Aorta (tissue), 5 donors: ENCODE data around the gene TPP1. TPM values are rescaled to one million over a fixed set of nuclear protein-coding genes. Genes with fewer than 3 reads are reported as not detected.

Experiments
- ATAC-seq: fragments of 200-7000 bp; cut with Tn5 transposase; one replicate; pipeline ENCODE4 v1.9.1; 2022; ENCODE audit warnings: moderate library complexity; ENCODE audit not compliant: low FRiP score
- DNase-seq, 2 donors: peaks; one replicate each; pipeline ENCODE4 v3.0.0-alpha.2; 2020
- H3K27ac ChIP-seq, 2 donors: one replicate each; pipeline ENCODE4 v1.5.1; 2013; ENCODE audit warnings: low read length in 2 of 2, mild to moderate bottlenecking in 2 of 2, moderate library complexity in 2 of 2, control low read depth in 1 of 2, inconsistent platforms in 1 of 2, low read depth in 1 of 2
- H3K27me3 ChIP-seq, 2 donors: one replicate each; pipeline ENCODE4 v1.6.1; 2013; ENCODE audit warnings: control low read depth in 1 of 2, low read length in 1 of 2, mild to moderate bottlenecking in 1 of 2, moderate library complexity in 1 of 2; ENCODE audit not compliant: insufficient read depth in 2 of 2, control insufficient read depth in 1 of 2
- H3K36me3 ChIP-seq, 2 donors: one replicate each; pipeline ENCODE4 v1.6.1; 2013; ENCODE audit warnings: control low read depth in 1 of 2, low read length in 1 of 2, mild to moderate bottlenecking in 1 of 2; ENCODE audit not compliant: insufficient read depth in 2 of 2, control insufficient read depth in 1 of 2
- H3K4me1 ChIP-seq, 2 donors: one replicate each; pipeline ENCODE4 v1.6.1; 2013; ENCODE audit warnings: low read length in 2 of 2, control low read depth in 1 of 2, mild to moderate bottlenecking in 1 of 2, moderate library complexity in 1 of 2; ENCODE audit not compliant: insufficient read depth in 2 of 2, control insufficient read depth in 1 of 2
- H3K4me3 ChIP-seq, 2 donors: one replicate each; pipeline ENCODE4 v1.5.1; 2013; ENCODE audit warnings: low read length in 2 of 2, control low read depth in 1 of 2, mild to moderate bottlenecking in 1 of 2
- H3K9me3 ChIP-seq: one replicate; pipeline ENCODE4 v1.6.1; 2013; ENCODE audit warnings: mild to moderate bottlenecking, low read length; ENCODE audit not compliant: control insufficient read depth
- whole genome bisulfite sequencing, 2 donors: extraction: QIAGEN DNeasy Blood & Tissue Kit; methylation state at CpG; one replicate each; pipeline ENCODE4 v1.1.7; 2013; 5-methylcytosine and 5-hydroxymethylcytosine counted together
- intact Hi-C, 2 donors: fragments of 100-400 bp; cut with DNase I; formaldehyde crosslinking; loops; one replicate each; pipeline versions ENCODE4 v1.14.2 to v1.15.0; 2022
- polyA plus RNA-seq, 2 donors: library from polyadenylated mRNA; stranded (reverse); fragments of 200-250 nt; gene quantifications; one replicate each; pipeline ENCODE4 v1.2.3, GENCODE V29; 2013
- total RNA-seq, 2 donors: library from RNA; stranded (reverse); fragmentation: NEBNext Ultra II Directional; extraction: Animal tissue kit (Norgen Biotek cat#: 25700); gene quantifications; one replicate each; pipeline ENCODE4 v1.2.1, GENCODE V29; 2021
- donor health status: healthy with polysubstance abuse.
- donor health status: Bipolar disorder and iron deficiency.
- donor health status: DM: no; HTN: no; CAD: no.
- donor health status: DM: no; HTN: no; CAD: no.
- donor health status: DM: yes; HTN: yes; CAD: no.

The TPP1 gene
- total and polyA plus RNA-seq, 4 donors = 26.8 to 125 (median 58.8) TPM

DNA sequence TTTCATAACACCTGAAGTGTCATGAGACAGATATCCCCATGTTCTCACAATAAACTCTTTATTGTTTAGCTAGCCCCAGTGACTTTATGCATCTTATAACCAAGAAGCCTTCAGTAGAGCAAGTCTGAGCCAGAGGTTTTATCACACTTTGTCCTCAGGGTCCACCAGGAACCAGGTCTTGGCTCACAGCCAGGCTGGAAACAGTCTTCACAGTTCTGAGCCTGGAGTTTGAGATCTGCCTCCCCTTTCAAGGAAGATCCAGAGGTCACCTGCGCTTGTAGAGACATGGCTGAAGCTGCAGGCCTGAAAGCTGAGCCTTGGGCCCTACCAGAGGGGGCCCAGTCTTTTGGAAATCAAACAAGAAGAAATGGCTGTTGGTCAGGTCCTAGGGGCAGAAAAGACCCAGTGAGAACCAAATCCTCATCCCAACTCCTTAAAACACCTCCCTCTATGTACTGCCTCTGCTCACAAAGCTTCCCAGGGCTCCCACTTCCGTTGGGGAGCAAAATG is 19.3 kb downstream of the TPP1 start:
- no peaks in the 10 kb centered on the region for H3K9me3 ChIP-seq
- H3K36me3 ChIP-seq = peaks cover 0 to 19% of the 10 kb centered on the region in 2 donors
- H3K4me3 ChIP-seq = no peak overlapping the region
- intact Hi-C loops = loop anchor here (5.0 kb wide), 3 partner anchors 63 to 83 kb away; partner anchors contain the start of gene MRPL17 (in 1 of the 2)
- ATAC-seq (no peak), DNase-seq (no peak)
- H3K27me3 ChIP-seq = no peaks in the 10 kb centered on the region
- no peak overlapping the region for H3K27ac ChIP-seq
- 82 to 84% methylated on average over 2 of the region's 2 CpGs for WGBS, 2 donors
- peaks cover 2 to 3% of the 10 kb centered on the region in 2 donors for H3K4me1 ChIP-seq

DNA sequence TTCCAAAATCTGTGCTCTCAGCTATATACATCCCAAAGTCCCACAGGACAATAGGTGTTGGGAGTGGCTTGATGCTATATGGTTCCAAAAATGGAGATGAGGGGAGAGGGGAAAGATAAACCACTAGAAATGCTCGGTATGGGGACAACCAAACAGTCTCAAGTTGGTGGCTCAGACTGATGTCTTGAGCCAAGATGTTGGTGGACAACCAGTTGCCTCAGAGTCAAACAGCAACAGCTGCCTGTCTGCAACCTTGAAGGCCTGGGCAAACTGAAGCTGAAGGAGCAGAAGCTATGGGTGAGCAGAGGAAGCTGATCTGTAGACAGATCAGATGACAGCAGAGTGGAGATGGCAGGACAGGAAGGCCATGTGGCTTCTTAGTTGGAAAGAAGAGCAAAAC is 19.8 kb downstream of the TPP1 start:
- ATAC-seq (no peak), DNase-seq (no peak)
- Histone ChIP-seq H3K9me3 (no peaks in the 10 kb centered on the region), H3K4me3 (no peak overlapping the region), H3K4me1 (peaks cover 2 to 3% of the 10 kb centered on the region in 2 donors), H3K27me3 (no peaks in the 10 kb centered on the region), H3K36me3 (peaks cover 0 to 19% of the 10 kb centered on the region in 2 donors), H3K27ac (no peak overlapping the region)
- WGBS, 2 donors = 71 to 85% methylated on average over 1 of the region's 1 CpG
- intact Hi-C loops = loop anchor here in 1 of 2 donors (5.0 kb wide), 2 partner anchors 62 to 82 kb away; no protein-coding TSS in a partner anchor

DNA sequence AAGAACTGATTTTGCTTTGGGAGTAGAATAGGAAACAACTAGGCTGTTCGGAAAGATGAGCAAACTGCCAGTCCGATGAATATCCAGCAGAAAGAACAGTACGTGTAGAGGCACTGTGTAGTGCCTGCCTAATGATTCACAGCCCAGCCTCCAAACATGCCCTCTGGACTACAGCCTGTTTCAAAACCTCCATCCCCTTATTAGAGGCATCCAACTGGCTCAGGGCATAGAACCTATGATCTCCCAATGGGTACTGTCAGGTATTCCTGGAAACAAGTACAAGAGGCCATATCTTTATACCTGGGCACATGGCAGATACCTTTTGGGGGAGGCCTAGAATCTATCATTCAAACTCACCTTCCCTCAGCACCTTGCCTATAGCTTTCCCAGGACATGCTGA is 20.7 kb downstream of the TPP1 start:
- intact Hi-C loops = loop anchor here in 1 of 2 donors (5.0 kb wide), 2 partner anchors 61 to 81 kb away; no protein-coding TSS in a partner anchor
- Histone ChIP-seq H3K27ac (peak overlapping the region in 1 of 2 donors; percentile 55), H3K9me3 (no peaks in the 10 kb centered on the region), H3K4me1 (peaks cover 2 to 3% of the 10 kb centered on the region in 2 donors), H3K4me3 (no peak overlapping the region), H3K27me3 (no peaks in the 10 kb centered on the region), H3K36me3 (peaks cover 0 to 19% of the 10 kb centered on the region in 2 donors)
- no peak for ATAC-seq
- WGBS, 2 donors = 88 to 89% methylated on average over 3 of the region's 3 CpGs
- no peak for DNase-seq

DNA sequence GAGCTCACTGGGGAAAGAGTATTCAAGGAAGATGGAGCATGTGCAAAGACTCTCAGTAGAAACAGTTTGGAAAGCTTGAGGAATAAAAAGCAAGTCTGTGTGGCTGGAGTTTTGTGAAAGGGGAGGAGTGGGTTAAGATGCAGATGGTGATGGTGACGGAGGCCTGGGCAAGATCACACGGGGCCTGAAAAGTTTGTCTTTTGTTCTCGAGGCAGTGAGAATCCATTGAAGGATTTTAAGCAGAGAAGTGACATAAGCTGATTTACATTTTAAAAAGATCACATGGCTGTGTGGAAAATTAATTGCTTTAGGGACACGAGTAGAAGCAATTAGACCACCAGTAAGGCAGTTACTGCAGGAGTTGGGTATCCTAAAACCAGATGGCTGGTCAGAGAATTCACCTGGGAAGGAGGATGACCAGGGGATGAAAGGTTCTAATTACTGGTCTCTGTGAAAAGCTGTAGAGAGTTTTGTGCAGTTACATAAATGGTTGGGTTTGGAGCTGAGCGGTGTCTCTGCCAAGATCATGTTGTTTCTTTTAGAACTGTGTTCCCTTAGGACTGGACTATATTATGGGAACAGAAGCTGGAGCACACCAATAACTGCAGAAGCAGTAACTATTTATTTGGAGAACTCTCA is 22.9 kb downstream of the TPP1 start:
- Histone ChIP-seq H3K4me1 (peaks cover 2 to 3% of the 10 kb centered on the region in 2 donors), H3K27me3 (no peaks in the 10 kb centered on the region), H3K27ac (peak overlapping the region in 1 of 2 donors; percentile 43), H3K4me3 (no peak overlapping the region), H3K9me3 (no peaks in the 10 kb centered on the region), H3K36me3 (peaks cover 0 to 19% of the 10 kb centered on the region in 2 donors)
- DNase-seq (no peak), ATAC-seq (no peak)
- WGBS, 2 donors = 3 to 16% methylated on average over 5 of the region's 5 CpGs
- intact Hi-C loops = loop anchor here in 1 of 2 donors (5.0 kb wide), 2 partner anchors 59 to 79 kb away; no protein-coding TSS in a partner anchor

DNA sequence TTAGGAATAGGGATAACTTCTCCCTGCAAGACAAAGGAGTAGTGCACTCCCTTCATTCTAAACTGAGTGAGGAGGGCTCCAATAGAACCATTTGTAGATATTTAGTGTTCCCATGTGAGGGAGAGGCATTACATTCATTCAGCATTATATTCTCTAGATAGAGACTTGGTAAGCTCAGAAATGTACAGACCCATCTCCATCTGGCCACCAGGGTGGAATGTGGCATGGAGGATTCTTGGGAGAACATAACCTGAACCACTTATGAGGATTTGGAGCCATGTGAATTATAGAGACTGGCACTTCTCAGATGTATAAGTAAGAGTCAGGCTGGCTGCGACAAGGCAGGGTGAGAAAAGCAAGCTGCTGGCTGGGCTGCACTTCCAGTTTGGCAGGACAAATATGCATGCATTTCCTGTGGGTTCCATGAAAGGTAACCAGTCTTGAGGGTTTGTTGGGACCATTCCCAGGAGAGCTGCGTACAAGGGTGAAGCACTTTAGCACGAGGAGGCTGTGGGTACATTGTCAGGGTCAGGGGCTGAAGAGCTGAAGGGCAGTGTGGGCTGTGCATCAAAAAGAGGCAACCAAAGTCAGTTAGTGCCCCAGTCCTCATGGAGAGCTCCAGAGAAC is 25.0 kb downstream of the TPP1 start:
- H3K27ac ChIP-seq = no peak overlapping the region
- no peak overlapping the region for H3K4me3 ChIP-seq
- DNase-seq (no peak), ATAC-seq (no peak)
- peaks cover 0 to 8% of the 10 kb centered on the region in 2 donors for H3K36me3 ChIP-seq
- H3K4me1 ChIP-seq = peaks cover 2 to 3% of the 10 kb centered on the region in 2 donors
- H3K27me3 ChIP-seq = no peaks in the 10 kb centered on the region
- intact Hi-C loops = no loop called here
- WGBS, 2 donors = 62 to 79% methylated on average over 3 of the region's 3 CpGs
- H3K9me3 ChIP-seq = no peaks in the 10 kb centered on the region

DNA sequence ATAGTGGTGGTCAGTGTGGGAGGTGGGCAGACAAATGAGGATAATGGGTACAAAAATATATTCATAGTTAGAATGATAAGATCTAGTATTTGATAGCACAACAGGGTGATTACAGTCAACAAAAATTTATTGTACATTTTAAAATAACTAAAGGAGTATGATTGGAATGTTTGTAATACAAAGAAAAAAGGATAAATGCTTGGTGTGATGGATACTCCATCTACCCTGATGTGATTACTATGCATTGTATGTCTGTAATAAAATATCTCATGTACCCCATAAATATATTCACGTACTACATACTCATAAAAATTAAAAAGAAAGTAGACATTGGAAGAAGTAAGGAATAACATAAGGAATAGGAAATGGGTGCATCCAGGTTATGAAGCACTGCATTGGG is 31.2 kb downstream of the TPP1 start:
- Histone ChIP-seq H3K27ac (no peak overlapping the region), H3K36me3 (no peaks in the 10 kb centered on the region), H3K4me1 (no peaks in the 10 kb centered on the region), H3K4me3 (no peak overlapping the region), H3K27me3 (no peaks in the 10 kb centered on the region), H3K9me3 (no peaks in the 10 kb centered on the region)
- DNase-seq (no peak), ATAC-seq (no peak)
- intact Hi-C loops = no loop called here
- WGBS, 2 donors = 75 to 84% methylated on average over 1 of the region's 1 CpG

DNA sequence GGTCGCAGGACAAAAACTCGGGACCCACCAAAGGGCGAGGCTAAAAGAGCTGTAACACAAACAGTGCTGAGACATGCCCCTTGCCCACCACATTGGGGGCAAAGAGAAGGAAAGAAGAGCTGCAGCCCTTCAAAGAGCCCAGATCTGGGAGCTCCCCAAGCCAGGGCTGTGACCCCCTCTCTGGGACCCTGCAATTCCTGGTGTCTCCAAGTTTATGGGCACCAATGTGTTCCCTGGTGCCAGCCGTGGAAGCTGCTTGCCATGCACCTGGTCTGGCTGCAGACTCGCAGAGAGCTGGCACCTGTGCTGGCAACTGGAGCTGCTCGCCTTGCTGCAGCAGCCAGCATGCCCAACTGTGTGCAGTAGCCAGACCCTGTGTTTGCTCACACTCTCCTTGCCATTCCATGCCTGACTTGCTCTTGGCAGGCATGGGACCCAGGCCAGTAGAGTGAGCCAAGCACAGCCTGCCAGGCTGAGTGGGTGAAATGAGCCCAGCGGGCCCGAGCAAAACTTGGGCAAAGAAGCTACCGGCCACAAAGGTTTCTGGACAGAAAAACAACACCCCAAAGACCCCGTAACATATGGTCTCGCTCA is 31.8 kb downstream of the TPP1 start:
- no peaks in the 10 kb centered on the region for H3K4me1 ChIP-seq
- intact Hi-C loops = no loop called here
- H3K4me3 ChIP-seq = no peak overlapping the region
- H3K27me3 ChIP-seq = no peaks in the 10 kb centered on the region
- ATAC-seq (peak; percentile 68), DNase-seq (peak in 1 of 2 donors; percentile 56)
- WGBS, 2 donors = 35 to 43% methylated on average over 11 of the region's 11 CpGs
- H3K27ac ChIP-seq = no peak overlapping the region
- no peaks in the 10 kb centered on the region for H3K9me3 ChIP-seq
- H3K36me3 ChIP-seq = no peaks in the 10 kb centered on the region

DNA sequence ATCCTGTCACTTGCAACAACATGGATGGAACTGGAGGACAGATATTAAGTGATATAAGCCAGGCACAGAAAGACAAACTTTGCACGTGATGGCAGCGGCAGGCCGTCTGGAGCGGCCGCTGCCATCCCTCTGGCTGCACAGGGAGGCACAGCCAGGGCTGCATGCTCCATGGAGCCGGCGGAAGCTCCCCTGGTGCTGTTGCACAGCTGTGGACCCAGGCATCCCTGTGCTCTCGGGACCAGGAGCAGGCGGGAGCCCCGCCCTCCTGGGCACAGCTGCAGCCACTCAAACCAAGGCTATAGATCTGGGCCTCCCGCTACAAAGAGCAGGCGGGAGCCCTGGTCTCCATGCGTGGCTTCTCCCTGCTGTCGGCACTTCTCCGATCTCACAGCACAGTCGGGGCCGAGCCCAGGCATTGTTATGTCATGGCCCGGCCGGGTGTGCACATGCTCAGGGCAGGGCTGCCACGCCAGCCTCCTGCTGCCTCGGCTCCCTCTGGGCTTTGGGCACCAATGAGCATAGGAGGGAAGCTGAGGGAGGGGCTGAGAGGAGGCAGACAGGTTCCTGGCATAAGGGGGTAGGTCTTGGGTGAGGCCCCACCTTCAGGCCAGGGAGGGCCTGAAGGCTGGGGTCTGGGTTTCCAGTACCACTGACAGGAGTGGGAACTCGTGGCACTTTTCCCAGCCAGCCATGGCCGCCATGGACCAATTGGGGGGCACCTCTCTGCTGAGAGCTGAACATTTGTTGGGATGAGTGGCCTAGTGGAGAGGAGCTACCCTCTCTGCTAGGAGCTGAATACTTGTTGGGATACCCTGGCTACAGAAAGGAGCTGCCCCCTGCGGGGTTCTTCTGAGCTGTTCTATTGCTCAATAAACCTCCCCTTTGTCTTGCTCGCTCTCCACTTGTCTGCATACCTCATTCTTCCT is 32.5 kb downstream of the TPP1 start:
- no peaks in the 10 kb centered on the region for H3K9me3 ChIP-seq
- no peak for ATAC-seq
- WGBS, 2 donors = 78 to 86% methylated on average over 25 of the region's 25 CpGs
- intact Hi-C loops = no loop called here
- H3K4me3 ChIP-seq = no peak overlapping the region
- no peaks in the 10 kb centered on the region for H3K27me3 ChIP-seq
- H3K36me3 ChIP-seq = no peaks in the 10 kb centered on the region
- no peaks in the 10 kb centered on the region for H3K4me1 ChIP-seq
- H3K27ac ChIP-seq = no peak overlapping the region
- no peak for DNase-seq
